GM12872 (cell line): ENCODE data around the gene COL6A3.

Source experiments
- TF ChIP-seq, protein P1 (sequence below): IDR thresholded peaks from 3 replicates; pipeline ENCODE4 v1.5.1; 2011; ENCODE audit warnings: low read depth, mild to moderate bottlenecking, low read length, moderate library complexity; ENCODE audit not compliant: insufficient read depth

COL6A3 gene

DNA sequence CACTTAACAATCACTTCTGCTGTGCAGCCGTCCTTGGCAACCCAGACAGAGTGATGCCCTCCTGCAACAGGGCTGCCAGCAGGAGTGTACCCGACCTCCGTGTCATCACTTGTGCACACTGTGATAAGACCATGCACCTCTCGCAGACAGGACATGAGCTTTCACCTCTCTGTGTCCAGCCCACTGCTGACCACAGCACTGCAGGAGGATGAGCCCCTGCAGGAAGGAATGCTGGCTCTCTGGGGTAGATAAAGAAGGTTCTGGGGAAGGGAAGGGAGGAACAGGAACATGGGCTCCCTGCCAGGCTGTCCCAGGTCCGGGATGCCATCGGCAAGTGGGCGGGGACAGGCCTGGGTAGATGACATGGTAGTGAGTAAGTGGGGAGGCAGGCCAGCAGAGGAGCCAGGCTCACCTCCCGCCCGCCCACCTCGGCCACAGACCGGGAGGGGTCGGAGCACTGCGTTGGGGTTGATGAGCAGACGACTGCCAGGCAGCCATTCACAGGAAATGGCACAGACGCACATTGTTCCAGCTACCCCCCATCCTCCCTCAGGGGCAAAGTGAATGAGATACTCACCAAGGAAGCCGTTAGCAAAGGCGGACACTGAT lies 18.6 kb upstream of the COL6A3 start:
- TF ChIP-seq, protein P1, sequence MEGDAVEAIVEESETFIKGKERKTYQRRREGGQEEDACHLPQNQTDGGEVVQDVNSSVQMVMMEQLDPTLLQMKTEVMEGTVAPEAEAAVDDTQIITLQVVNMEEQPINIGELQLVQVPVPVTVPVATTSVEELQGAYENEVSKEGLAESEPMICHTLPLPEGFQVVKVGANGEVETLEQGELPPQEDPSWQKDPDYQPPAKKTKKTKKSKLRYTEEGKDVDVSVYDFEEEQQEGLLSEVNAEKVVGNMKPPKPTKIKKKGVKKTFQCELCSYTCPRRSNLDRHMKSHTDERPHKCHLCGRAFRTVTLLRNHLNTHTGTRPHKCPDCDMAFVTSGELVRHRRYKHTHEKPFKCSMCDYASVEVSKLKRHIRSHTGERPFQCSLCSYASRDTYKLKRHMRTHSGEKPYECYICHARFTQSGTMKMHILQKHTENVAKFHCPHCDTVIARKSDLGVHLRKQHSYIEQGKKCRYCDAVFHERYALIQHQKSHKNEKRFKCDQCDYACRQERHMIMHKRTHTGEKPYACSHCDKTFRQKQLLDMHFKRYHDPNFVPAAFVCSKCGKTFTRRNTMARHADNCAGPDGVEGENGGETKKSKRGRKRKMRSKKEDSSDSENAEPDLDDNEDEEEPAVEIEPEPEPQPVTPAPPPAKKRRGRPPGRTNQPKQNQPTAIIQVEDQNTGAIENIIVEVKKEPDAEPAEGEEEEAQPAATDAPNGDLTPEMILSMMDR, result no peak

DNA sequence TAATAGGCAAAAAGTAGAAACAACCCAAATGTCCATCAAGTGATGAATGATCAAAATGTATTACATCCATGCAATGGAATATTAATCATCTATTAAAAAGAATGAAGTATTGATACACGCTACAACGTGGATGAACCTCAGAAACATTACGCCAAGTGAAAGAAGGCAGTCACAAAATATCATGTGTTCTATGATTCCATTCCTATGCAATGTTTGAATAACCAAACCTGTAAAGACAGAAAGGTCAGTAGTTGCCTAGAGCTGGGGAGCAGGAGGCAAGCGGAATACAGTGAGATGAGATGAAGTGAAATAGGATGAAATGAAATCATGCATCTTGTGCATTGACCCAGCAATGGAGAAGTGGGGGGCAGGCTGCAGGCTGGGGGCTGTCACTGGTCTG lies 17.9 kb upstream of the COL6A3 start:
- TF ChIP-seq, protein P1, result no peak

DNA sequence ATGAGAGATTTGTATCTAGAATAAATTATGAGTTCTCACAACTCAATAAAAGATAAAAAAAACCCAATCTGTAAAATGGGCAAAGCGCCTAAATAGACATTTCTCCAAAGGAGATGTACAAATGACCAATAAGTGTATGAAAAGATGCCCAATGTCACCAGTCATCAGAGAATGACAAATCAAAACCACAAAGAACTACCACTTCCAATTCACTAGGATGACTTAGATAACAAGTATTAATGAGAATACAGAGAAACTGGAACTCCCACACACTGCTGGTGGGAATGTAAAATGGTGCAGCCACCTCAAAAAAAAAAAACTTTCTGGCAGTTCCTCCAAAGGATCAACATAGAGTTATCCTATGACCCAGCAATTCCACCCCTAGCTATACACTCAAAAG lies 17.4 kb upstream of the COL6A3 start:
- TF ChIP-seq, protein P1, result no peak

DNA sequence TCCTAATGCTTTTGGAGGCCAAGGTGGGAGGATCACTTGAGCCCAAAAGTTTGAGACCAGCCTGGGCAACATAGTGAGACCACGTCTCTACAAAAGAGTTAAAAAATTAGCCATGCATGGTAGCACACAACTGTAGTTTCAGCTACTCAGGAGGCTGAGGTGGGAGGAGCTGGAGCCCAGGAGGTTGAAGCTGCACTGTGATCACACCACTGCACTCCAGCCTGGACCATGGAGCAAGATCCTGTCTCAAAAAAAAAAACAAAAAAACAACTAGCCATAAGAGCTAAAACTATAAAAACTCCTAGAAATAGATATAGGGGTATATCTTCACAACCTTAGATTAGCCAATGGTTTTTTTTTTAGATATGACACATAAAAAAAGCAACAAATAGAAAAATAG lies 16.9 kb upstream of the COL6A3 start:
- TF ChIP-seq, protein P1, result no peak

DNA sequence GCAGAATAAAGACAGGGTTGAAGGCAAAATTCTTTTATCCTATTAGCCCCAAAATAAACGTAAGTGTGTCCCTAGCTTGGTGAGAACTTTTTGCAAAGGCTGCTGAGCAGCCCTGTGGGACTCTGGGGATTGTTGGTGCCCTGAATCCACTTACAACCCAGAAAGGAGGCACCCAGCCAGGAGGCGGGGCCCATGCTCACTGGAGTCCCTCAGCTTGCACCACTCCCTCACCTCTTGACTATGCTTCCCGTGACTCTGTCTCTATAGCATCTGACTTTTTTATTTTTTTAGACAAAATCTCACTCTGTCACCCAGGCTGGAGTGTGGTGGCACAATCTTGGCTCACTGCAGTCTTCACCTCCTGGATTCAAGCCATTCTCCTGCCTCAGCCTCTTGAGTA lies 15.8 kb upstream of the COL6A3 start:
- TF ChIP-seq, protein P1, result no peak

DNA sequence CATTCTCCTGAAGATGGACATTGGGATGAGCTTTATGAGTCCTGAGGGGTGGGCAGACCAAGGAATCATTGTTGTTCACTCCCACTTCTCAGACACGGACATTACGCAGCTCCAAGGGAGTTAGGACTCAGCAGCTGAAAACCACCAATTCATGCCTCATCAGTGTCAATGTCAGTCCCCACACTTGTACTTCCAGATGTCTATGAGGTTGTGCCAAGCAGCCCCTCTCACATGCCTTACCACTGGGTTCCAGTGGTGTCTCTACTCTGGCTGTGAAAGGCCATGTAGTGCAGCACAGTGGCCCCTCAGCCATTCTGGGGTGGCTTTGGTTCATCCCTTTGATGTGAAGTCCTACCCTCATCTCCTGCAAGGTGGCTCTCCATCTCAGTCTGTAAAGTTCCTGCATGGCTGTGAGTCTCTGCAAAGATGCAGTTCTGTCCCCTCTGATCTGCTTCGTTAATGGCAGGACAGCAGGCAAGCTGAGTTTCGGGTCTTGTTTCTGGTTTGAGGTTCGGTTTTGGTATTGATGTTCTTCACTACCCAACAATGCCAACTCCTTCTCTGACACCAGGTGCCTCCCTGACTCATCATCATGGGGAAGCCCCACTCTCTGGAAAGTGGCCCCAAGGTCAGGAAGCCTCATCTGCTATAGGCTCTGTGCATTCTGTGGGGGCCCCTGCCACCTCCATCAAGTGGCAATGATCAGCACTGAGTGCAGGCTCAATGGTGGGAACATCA lies 14.0 kb upstream of the COL6A3 start:
- TF ChIP-seq, protein P1, result 0 out of 3 replicates have a peak, but pooled peaks have one; percentile 4

DNA sequence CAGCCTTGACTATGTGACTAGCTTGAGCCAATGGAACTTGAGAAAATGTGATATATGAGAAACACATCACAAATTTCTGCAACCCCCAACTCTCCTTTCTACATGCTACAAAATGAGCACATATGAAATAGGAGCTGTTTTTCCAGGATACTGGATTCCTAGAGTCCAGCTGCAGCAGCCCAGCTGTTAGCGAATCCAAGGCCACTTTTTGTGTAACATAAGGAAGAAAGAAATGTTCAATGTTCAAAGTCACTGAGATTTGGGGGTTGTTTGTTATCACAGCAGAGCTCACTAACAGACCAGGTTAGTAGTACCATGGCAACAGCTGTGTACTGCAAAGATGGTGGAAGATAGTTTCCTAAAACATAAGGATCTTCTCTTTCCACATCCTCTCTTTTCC lies 12.6 kb upstream of the COL6A3 start:
- TF ChIP-seq, protein P1, result no peak
